ENCODE measurements around the gene RGMB.

Gene RGMB

DNA sequence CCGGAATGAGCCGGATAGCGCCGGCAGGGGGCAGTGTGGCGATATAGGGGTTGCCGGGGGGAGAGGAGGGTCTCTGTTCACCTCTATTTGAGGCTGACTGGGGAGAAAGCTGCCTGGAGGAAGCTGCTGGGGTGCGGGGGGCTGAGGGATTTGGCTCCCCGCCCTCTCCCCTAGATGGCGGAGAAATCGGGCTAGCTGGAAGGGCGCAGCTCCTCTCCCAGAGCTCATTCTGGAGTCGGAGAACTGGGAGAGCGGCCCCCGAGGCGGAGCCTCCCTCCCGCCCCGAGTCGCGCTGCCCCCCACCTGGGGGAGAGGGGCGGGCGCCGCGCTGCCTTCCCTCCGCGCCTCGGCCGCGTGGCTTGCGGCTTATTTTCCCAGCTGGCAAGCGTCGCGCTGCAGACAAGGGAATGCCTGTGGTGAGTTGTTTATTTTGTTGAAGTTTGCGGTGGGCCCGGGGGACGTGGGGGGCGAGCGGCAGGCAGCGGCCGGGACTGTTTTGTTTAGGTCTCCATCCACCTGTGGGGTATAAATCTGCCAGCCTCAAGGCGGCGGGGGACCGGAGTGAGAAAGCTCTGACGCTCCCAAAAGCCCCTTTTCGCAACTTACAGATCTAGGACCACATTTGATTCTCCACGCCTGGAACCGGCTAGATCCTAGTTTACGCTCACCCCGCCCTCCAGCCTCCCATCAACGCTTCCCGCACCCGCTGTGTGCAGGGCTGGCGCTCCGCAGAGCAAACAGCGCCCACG is 4.1 kb upstream of the RGMB start:
- peaks cover 100% of the 10 kb centered on the region for H3K27me3 ChIP-seq
- H3K36me3 ChIP-seq = no peaks in the 10 kb centered on the region
- H3K4me1 ChIP-seq (ENCODE audit: control insufficient read depth in 1 of 2, insufficient read depth in 1 of 2, low read depth in 1 of 2, low read length in 1 of 2) = peaks cover 48 to 61% of the 10 kb centered on the region in 2 experiments
- H3K9me3 ChIP-seq = no peaks in the 10 kb centered on the region
- H3K27ac ChIP-seq = no peak overlapping the region
- TF ChIP-seq, protein P1, sequence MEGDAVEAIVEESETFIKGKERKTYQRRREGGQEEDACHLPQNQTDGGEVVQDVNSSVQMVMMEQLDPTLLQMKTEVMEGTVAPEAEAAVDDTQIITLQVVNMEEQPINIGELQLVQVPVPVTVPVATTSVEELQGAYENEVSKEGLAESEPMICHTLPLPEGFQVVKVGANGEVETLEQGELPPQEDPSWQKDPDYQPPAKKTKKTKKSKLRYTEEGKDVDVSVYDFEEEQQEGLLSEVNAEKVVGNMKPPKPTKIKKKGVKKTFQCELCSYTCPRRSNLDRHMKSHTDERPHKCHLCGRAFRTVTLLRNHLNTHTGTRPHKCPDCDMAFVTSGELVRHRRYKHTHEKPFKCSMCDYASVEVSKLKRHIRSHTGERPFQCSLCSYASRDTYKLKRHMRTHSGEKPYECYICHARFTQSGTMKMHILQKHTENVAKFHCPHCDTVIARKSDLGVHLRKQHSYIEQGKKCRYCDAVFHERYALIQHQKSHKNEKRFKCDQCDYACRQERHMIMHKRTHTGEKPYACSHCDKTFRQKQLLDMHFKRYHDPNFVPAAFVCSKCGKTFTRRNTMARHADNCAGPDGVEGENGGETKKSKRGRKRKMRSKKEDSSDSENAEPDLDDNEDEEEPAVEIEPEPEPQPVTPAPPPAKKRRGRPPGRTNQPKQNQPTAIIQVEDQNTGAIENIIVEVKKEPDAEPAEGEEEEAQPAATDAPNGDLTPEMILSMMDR (IDR thresholded peaks at IDR 0.05) = no peak
- peak overlapping the region; percentile 62 to 63 for H3K4me3 ChIP-seq (ENCODE audit: low read depth in 1 of 2, low read length in 1 of 2)

DNA sequence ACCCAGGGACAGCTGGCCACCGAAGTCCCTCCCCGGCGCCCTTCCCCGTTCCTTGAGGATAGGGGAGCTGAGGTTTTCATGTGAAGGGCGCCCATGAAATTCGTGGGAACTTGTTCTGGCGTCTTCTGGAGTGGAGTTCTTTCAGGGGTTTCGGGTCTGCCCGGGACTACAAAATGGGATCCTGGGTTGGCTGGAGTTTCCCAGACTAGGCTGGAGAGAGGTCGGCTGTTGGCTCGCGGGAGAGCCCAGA is 3.6 kb upstream of the RGMB start:
- H3K4me1 ChIP-seq (ENCODE audit: control insufficient read depth in 1 of 2, insufficient read depth in 1 of 2, low read depth in 1 of 2, low read length in 1 of 2) = peaks cover 52 to 65% of the 10 kb centered on the region in 2 experiments
- peaks cover 100% of the 10 kb centered on the region for H3K27me3 ChIP-seq
- no peaks in the 10 kb centered on the region for H3K9me3 ChIP-seq
- H3K27ac ChIP-seq = no peak overlapping the region
- H3K4me3 ChIP-seq (ENCODE audit: low read depth in 1 of 2, low read length in 1 of 2) = peak overlapping the region; percentile 62 to 63
- no peaks in the 10 kb centered on the region for H3K36me3 ChIP-seq
- TF ChIP-seq, protein P1 (IDR thresholded peaks at IDR 0.05) = no peak

DNA sequence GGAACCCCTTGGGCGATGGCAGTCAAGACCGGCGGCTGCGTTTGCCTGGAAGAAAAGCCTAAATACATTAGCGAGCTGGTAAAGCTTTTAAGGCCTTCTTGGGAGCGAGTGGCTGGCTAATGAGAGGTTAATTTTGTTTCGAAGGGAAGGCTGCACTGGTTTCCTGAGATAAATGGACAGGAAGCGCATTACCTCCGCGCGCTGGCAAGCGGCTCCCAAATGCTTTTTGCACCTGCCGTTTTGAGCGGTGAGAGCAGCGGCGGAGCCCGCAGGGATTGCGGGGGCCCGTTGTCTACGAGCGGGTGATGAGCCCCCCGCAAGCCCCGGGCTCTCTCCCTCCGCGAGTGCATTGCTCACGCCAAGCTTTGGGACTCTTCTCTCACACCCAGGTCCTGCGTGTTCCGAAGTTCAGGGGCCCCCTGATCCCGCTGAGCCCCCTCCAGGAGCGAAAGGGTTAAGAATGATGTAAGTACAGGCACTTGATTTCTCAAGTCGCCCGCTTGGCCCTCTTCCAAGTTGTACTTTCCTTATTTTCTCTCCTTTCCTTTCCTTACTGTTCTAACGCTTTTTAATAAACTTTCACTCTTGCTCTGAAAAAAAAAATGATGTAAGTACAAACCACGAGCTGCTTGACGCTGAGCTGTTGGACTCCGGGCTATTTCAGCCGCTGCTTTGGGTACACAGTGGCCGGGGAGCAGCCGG is 3.1 kb upstream of the RGMB start:
- peaks cover 52 to 65% of the 10 kb centered on the region in 2 experiments for H3K4me1 ChIP-seq (ENCODE audit: control insufficient read depth in 1 of 2, insufficient read depth in 1 of 2, low read depth in 1 of 2, low read length in 1 of 2)
- no peaks in the 10 kb centered on the region for H3K36me3 ChIP-seq
- H3K27ac ChIP-seq = no peak overlapping the region
- TF ChIP-seq, protein P1 (IDR thresholded peaks at IDR 0.05) = no peak
- no peaks in the 10 kb centered on the region for H3K9me3 ChIP-seq
- peaks cover 100% of the 10 kb centered on the region for H3K27me3 ChIP-seq
- H3K4me3 ChIP-seq (ENCODE audit: low read depth in 1 of 2, low read length in 1 of 2) = peak overlapping the region; percentile 62 to 63

DNA sequence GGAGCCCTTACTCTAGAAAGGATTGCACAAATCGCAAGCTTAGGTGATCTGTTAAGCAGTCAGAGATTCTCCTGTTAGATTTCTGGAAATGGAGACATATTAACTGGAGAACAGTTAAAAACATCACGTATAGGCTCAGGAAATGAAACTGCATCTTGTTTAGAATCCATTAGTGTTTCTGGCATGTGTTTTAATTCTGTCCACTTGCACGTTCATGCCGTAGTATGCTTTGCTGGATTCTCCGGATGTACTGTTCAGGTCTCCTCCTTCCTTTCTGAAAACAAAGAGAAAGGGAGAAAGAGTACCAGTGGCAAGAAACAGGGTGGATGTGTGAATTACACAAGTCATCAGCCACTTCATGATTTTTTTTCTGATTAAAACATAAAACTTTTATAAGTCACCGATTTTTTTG is 2.5 kb upstream of the RGMB start:
- TF ChIP-seq, protein P1 (IDR thresholded peaks at IDR 0.05) = no peak
- peaks cover 52 to 65% of the 10 kb centered on the region in 2 experiments for H3K4me1 ChIP-seq (ENCODE audit: control insufficient read depth in 1 of 2, insufficient read depth in 1 of 2, low read depth in 1 of 2, low read length in 1 of 2)
- H3K9me3 ChIP-seq = no peaks in the 10 kb centered on the region
- peaks cover 100% of the 10 kb centered on the region for H3K27me3 ChIP-seq
- H3K36me3 ChIP-seq = no peaks in the 10 kb centered on the region
- peak overlapping the region; percentile 62 to 63 for H3K4me3 ChIP-seq (ENCODE audit: low read depth in 1 of 2, low read length in 1 of 2)
- H3K27ac ChIP-seq = no peak overlapping the region

DNA sequence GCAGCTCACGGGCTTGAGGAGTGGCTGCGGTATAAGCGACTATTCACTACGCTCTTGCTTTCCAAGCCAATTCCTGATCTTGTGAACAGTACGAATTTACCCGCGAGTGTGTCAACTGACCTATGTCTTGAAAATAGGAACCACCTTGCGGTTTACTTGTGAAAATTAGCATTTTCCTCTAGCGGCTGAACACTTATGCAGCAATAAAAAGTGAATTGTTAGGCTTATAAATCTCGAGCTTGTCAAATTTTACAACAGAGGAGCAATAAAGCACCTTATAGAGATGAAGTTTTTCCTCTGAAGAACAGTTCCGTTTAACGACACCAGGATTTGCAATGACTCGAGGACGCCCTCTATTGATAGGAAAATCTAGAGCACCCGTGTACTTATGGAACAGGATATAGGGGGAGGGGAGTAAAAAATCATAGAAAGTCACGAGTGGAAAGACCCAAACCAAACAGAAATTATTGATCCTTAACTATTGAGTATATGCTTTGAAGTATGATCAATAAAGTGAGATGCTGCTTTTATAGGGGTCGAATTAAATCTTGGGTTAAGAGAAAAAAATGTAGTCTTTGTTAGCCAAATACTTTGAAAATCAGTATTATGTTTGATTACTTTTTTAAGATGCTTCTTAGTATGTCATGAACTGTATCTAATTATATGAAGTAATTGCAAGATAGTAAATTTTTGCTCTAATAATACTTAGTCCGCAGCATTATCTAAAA is 1.9 kb upstream of the RGMB start:
- peaks cover 52 to 65% of the 10 kb centered on the region in 2 experiments for H3K4me1 ChIP-seq (ENCODE audit: control insufficient read depth in 1 of 2, insufficient read depth in 1 of 2, low read depth in 1 of 2, low read length in 1 of 2)
- H3K4me3 ChIP-seq (ENCODE audit: low read depth in 1 of 2, low read length in 1 of 2) = peak overlapping the region; percentile 62 to 63
- H3K9me3 ChIP-seq = no peaks in the 10 kb centered on the region
- no peak overlapping the region for H3K27ac ChIP-seq
- H3K27me3 ChIP-seq = peaks cover 100% of the 10 kb centered on the region
- TF ChIP-seq, protein P1 (IDR thresholded peaks at IDR 0.05) = no peak
- no peaks in the 10 kb centered on the region for H3K36me3 ChIP-seq
